ENCODE results near the gene TVP23A. TPM values are rescaled to one million over a fixed set of nuclear protein-coding genes. Genes with fewer than 3 reads are reported as not detected.
A peak's percentile ranks its signal among the peaks of the same experiment; 100 is the strongest.
"Not testable (repeated sequence)": the region's sequence is repeated elsewhere in the genome, so short reads cannot be mapped to it uniquely, and the experiment has no call there.

Gene TVP23A
- total RNA-seq, 1 donor from 2014 or later = 0.13 TPM

- DNase-seq (ENCODE audit: low spot score) = no peak
- intact Hi-C loops (cut with DNase I) = loop anchor here (5.0 kb wide), 1 partner anchor 150 kb away; no protein-coding TSS in a partner anchor
Observed at GRCh38 chr16:10762336-10763016, 56.1 kb downstream of the TVP23A start.

DNA sequence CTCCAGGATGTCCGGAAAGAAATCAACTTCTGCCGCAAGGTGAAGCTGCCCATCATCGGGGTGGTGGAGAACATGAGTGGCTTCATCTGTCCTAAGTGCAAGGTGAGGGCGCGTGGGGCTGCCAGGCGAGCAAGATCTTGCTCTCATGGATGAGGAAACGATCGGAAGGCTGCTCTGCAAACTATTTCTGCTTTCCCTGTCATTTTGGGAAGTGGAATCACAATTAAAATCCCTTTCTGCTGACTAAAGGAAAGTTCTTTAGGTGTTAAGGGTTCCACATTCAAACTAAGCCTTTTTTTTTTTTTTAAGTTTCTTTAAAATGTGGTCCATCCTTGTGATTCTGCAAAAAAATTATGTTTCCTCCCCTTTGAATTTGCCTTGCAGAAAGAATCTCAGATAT, 57.2 kb downstream of the TVP23A start:
- DNase-seq (ENCODE audit: low spot score) = no peak
- intact Hi-C loops (cut with DNase I) = loop anchor here (5.0 kb wide), 1 partner anchor 151 kb away; no protein-coding TSS in a partner anchor

DNA sequence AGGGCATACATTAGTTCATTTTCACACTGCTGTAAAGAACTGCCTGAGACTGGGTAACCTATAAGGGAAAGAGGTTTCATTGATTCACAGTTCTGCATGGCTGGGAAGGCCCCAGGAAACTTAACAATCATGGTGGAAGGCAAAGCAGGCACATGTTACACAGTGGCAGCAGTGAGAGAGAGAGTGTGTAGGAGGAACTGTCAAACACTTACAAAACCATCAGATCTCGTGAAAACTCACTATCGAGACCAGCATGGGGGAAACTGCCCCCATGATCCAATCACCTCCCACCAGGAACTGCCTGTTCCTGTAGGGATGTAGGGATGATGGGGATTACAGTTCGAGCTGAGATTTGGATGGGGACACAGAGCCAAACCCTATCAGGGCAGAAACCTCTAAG, 57.7 kb downstream of the TVP23A start:
- intact Hi-C loops (cut with DNase I) = loop anchor here (5.0 kb wide), 1 partner anchor 151 kb away; no protein-coding TSS in a partner anchor
- DNase-seq (ENCODE audit: low spot score) = no peak

DNA sequence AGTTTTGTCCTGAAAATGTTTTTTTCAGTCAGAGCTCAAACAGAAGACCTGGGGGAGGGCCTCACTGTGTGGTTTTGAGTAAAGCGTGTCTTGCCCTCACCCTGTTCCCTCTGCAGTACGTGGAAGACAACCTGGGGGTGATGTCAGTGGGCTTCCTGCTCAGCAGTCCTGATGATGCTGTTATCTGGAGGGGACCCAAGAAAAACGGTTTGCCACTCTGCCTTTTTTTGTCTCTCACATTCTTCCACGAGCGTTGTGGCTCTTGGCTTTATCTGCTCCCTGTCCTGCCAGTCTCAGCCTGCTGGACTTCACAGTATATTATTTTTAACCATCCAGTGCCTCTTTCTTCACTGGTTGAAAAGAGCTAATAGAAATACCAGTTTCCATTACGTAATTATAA, 62.0 kb downstream of the TVP23A start:
- intact Hi-C loops (cut with DNase I) = no loop called here
- DNase-seq (ENCODE audit: low spot score) = no peak

- DNase-seq (ENCODE audit: low spot score) = no peak
- intact Hi-C loops (cut with DNase I) = no loop called here
Observed at GRCh38 chr16:10754941-10755340, 63.7 kb downstream of the TVP23A start.

DNA sequence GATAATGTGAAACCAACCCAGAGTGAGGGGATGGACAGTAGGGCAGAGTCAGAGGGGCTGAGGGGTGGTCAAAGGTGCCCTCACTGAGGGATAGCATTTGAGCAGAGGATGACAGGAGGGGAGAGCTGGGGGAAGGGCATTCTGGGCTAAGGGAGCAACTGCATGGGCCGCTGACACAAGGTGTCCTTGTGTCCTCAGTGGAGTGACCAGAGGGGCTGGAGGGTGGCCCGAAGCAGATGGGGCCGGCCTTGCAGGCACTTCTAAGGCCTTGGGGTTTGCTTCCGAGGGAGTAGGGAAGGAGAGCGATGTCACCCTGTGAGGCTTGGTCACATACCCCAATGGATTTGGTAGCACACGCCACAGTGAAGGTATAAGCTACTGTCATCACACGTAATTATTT, 64.9 kb downstream of the TVP23A start:
- intact Hi-C loops (cut with DNase I) = no loop called here
- DNase-seq (ENCODE audit: low spot score) = peak; percentile 39

GRCh38 chr16:10752843-10753523, 65.6 kb downstream of the TVP23A start:
- peak; percentile 72 for DNase-seq (ENCODE audit: low spot score)
- intact Hi-C loops (cut with DNase I) = no loop called here

DNA sequence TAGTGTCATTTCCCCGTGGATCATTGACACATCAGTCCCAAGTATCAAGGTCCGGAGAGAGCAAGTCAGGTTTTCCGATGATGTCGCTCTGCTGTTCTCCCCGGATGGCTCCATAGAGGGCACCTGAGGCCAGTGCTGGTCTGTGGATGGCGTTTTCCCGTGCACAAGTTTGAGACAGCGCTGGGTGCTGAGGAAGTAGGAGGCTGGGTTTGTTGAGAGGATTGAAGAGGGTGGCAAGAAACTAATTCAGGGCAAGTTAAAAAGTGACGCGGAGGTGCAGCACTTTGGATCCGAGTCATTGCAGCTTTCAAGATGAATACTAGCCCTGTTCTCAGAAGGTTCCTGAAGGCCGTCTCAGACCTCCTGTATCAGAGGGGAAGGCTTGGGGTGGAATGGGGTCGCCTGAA, 67.3 kb downstream of the TVP23A start:
- intact Hi-C loops (cut with DNase I) = no loop called here
- DNase-seq (ENCODE audit: low spot score) = no peak

DNA sequence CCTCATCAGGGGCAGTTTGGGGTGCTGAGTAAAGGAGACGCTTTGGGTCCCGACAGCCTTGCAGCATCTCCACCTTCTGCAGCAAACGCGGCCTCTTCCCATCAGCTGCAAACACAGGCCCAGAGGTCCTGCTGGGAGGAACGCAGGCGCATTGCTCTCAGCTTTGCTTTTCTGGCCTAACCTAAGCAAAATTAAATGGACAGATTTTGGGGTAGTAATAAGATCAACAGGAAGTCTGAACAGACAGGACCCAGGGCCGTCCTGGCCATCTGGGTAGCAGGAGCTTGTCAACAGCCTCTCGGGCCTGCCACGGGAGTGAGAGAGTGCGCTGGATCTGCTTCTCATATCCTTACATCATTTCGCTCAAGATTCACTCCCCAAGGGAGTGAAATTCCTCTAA, 67.8 kb downstream of the TVP23A start:
- intact Hi-C loops (cut with DNase I) = no loop called here
- no peak for DNase-seq (ENCODE audit: low spot score)

GRCh38 chr16:10745841-10746240, 72.8 kb downstream of the TVP23A start:
- intact Hi-C loops (cut with DNase I) = no loop called here
- no peak for DNase-seq (ENCODE audit: low spot score)

DNA sequence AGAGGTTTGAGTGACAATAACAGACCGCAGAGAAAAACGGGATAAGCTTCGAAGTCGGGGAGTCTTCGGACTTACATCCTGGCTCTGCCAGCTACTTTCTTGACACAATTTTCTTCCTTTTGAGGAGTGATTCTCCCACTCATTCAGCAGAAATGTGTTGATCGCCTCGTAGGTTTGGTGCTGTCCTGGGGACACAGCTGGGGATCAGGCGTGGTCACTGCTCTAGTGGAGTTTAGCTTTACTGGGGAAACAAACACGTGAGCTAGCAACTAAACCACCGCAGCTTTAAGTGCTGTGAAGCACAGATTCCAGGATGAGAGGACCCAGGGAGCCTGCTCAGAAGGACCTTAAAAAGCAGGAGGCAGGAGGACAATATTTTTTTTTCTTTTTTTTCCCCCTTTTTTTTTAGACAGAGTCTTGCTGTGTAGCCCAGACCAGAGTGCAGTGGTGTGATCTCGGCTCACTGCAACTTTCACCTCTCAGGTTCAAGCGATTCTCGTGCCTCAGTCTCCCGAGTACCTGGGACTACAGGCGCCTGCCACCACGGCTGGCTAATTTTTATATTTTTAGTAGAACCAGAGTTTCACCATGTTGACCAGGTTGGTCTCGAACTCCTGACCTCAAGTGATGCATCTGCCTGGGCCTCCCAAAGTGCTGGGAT, 74.1 kb downstream of the TVP23A start:
- intact Hi-C loops (cut with DNase I) = no loop called here
- no peak for DNase-seq (ENCODE audit: low spot score)

DNA sequence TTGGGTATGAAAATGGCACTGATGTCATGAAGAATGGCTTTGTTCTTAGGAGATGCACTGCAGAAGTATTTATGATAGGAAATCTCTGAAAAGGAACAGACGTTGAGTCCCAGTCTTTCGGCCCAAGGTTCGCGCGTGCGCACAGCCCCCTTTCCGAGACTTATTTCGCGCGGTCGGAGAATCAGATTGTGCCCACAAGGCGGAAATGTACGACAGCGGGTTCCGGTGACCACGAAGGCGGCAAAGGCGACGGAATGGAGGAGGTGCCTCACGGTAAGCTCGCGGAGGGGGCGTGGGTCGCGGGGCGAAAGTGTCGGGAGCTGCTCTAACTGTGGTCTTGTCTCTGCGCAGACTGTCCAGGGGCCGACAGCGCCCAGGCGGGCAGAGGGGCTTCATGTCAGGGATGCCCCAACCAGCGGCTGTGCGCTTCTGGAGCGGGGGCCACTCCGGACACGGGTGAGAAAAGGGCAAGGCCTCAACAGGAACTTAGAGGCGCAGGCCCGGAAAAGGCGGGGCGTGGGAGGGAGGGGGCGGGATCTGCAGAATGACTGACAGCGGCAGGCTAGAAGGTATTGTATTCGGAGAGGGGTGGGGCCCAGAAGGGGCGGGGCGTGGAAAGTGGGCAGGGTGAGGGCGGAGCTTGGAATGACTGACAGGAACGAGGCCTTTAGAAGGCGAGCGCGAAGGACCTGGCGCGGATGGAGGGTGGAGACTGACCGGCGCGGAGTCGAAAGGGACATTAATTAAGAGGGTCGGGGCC, 74.8 kb downstream of the TVP23A start, which contains the start of gene NUBP1:
Gene NUBP1, plus strand, starts transcription at position 233 of the 760 bp plus-strand sequence. Its CDS starts 22 bp downstream, at position 255.
- peak; percentile 100 for DNase-seq (ENCODE audit: low spot score)
- intact Hi-C loops (cut with DNase I) = no loop called here

GRCh38 chr16:10743227-10743609, 75.4 kb downstream of the TVP23A start:
- no peak for DNase-seq (ENCODE audit: low spot score)
- intact Hi-C loops (cut with DNase I) = no loop called here

GRCh38 chr16:10741844-10742243, 76.8 kb downstream of the TVP23A start:
- intact Hi-C loops (cut with DNase I) = no loop called here
- peak; percentile 85 for DNase-seq (ENCODE audit: low spot score)

- intact Hi-C loops (cut with DNase I); DNase-seq (ENCODE audit: low spot score): not testable (repeated sequence)
Observed at GRCh38 chr16:10741249-10741648, 77.3 kb downstream of the TVP23A start.

DNA sequence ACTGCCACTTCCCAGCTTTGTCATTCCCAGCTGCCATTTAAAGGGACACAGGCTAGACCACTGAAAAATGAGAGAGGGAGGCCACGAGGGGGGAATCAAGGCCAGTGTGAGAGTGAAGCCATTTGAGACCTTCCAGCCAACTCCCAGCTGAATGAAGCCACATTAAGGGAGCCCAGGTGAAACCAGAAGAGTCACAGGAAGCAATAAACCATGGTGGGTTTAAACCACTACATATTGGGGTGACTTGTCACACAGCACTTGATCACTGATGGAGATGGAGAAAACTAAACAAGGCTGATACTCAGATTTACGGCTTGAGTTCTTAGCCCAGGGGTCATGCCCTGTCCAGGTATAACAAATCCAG, 77.8 kb downstream of the TVP23A start:
- intact Hi-C loops (cut with DNase I) = no loop called here
- DNase-seq (ENCODE audit: low spot score) = no peak

DNA sequence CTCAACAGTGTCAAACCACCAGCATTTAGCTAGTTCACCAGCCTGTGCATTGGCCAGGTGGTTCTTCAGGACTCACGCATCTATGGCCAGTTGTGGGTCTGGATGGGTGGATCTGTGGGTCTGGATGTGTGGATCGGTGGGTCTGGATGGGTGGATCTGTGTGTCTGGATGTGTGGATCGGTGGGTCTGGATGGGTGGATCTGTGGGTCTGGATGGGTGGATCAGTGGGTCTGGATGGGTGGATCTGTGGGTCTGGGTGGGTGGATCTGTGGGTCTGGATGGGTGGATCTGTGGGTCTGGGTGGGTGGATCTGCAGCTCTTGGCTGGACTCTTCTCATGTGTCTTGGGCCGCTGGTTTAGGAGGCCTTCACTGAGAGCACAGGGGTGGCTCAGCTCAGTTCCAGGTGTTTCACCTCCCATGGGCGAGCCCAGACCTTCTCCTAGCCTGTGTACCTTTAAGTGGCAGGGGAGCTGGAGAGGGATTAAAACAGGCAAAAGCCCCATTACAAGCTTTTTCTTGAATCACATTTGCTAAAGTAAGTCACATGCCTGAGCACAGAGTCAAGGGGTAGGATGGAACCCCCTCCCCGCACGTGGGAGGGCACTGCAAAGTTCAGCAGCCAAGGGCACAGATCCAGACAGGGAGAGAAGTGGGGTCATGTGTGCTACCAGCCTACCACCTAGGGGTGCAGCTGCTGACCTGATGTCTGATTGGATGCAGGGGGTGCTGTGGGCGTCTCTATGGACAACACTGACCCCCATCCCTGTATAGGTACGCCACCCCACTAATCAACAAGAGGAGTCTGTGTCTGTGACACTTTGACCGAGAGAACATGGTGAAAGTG, 78.4 kb downstream of the TVP23A start:
- no peak for DNase-seq (ENCODE audit: low spot score)
- intact Hi-C loops (cut with DNase I) = loop anchor here (2.0 to 10.0 kb wide), 4 partner anchors 89 to 425 kb away; no protein-coding TSS in a partner anchor

DNA sequence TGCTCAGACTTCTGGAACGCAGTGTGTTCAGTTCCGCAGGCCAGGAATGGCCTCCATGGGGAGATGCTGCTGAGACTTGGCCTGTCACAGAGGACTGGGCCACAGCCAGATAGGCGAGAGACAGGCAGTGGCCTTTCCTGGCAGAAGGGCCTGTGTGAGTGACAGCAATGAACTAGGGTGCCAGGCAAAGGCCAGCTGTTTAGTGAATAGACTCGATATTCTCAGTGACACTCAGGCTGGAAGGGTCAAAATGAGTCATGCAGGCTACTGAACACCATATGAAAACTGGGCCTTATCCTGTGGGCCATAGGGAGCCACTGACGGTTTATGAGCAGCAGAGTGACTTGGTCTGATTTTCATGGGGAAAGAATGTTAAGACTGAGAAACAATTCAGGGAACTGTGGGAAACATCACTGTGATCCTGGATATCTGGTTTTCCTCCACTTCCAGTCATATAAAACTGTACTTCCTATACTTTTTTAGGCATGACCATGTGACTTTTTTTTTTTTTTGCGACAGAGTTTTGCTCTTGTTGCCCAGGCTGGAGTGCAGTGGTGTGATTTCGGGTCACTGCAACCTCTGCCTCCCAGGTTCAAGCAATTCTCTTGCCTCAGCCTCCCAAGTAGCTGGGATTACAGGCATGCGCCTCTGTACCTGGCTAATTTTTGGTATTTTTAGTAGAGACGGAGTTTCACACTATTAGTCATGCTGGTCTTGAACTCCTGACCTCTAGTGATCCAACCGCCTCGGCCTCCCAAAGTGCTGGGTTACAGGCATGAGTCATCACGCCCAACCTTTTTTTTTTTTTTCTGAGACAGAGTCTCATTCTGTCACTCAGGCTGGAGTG, 80.1 kb downstream of the TVP23A start:
- peak; percentile 90 for DNase-seq (ENCODE audit: low spot score)
- intact Hi-C loops (cut with DNase I) = loop anchor here (2.0 to 10.0 kb wide), 4 partner anchors 90 to 424 kb away; no protein-coding TSS in a partner anchor
